SK-N-SH (cell line): ENCODE data around the gene HUNK. TPM values are rescaled to one million over a fixed set of nuclear protein-coding genes. Genes with fewer than 3 reads are reported as not detected.

ENCODE experiments used
- CTCF ChIA-PET: fragments of 300-600, 350-600 bp; formaldehyde crosslinking; extraction: SDS; loops from one replicate; lab custom pipeline; 2021; lab: Yijun Ruan, JAX
- POLR2A ChIA-PET: fragments of 350-600 bp; sonication (Branson Sonifier 250); formaldehyde crosslinking; extraction: SDS; loops from one replicate; lab custom pipeline; 2020; ENCODE audit warnings: antibody characterized with exemption, inconsistent platforms; lab: Yijun Ruan, JAX
- DNase-seq: peaks from one replicate; pipeline ENCODE4 v3.0.0; 2012
- H2AFZ ChIP-seq: fragments of 200-600 bp; sonication (generic); 2 replicates; pipeline ENCODE4 v1.8.1; 2016; ENCODE audit warnings: antibody characterized with exemption, mild to moderate bottlenecking, low read depth
- H3F3A ChIP-seq: fragments of 200-600 bp; sonication (generic); replicated peaks from 2 replicates; pipeline ENCODE3; 2016; ENCODE audit warnings: antibody characterized with exemption, mild to moderate bottlenecking; ENCODE audit not compliant: insufficient read depth
- H3K27ac ChIP-seq, 2 experiments: fragments of 200-500 bp in 1 of 2; fragments of 200-600 bp in 1 of 2; sonication (Bioruptor generic) in 1 of 2; sonication (generic), shearing (Covaris generic) in 1 of 2; 2 replicates each; pipeline versions ENCODE4 v1.5.1 to v1.6.1; 2014 to 2016; ENCODE audit warnings: low read depth in 2 of 2, inconsistent platforms in 1 of 2, low read length in 1 of 2, mild to moderate bottlenecking in 1 of 2, mixed read lengths in 1 of 2
- H3K27me3 ChIP-seq: fragments of 200-600 bp; sonication (generic), shearing (Covaris generic); 2 replicates; pipeline ENCODE4 v1.6.1; 2016; ENCODE audit warnings: mixed run types; ENCODE audit not compliant: insufficient read depth
- H3K36me3 ChIP-seq, 2 experiments: fragments of 200-500 bp in 1 of 2; fragments of 200-600 bp in 1 of 2; sonication (Bioruptor generic) in 1 of 2; sonication (generic) in 1 of 2; replicated peaks in 1 of 2; 2 replicates each; pipeline versions ENCODE3 to v1.5.1; 2014 to 2016; ENCODE audit warnings: low read length in 1 of 2, mild to moderate bottlenecking in 1 of 2; ENCODE audit not compliant: insufficient read depth in 2 of 2, control insufficient read depth in 1 of 2
- H3K4me1 ChIP-seq, 2 experiments: fragments of 200-500 bp in 1 of 2; fragments of 200-600 bp in 1 of 2; sonication (Bioruptor generic) in 1 of 2; sonication (generic), shearing (Covaris generic) in 1 of 2; 2 replicates each; pipeline versions ENCODE4 v1.5.1 to v1.6.1; 2014 to 2016; ENCODE audit warnings: low read depth in 1 of 2, low read length in 1 of 2, mixed run types in 1 of 2; ENCODE audit not compliant: insufficient read depth in 2 of 2, control insufficient read depth in 1 of 2
- H3K4me2 ChIP-seq: fragments of 200-600 bp; sonication (generic), shearing (Covaris generic); 2 replicates; pipeline ENCODE4 v1.6.1; 2017; ENCODE audit warnings: mixed run types
- H3K4me3 ChIP-seq, 2 experiments: fragments of 200-500 bp in 1 of 2; fragments of 200-600 bp in 1 of 2; sonication (Bioruptor generic) in 1 of 2; sonication (generic), shearing (Covaris generic) in 1 of 2; 2 replicates each; pipeline versions ENCODE4 v1.5.1 to v1.8.1; 2014 to 2016; ENCODE audit warnings: low read depth in 2 of 2, inconsistent platforms in 1 of 2, low read length in 1 of 2, mild to moderate bottlenecking in 1 of 2, mixed read lengths in 1 of 2, moderate library complexity in 1 of 2
- H3K79me2 ChIP-seq: fragments of 200-600 bp; sonication (generic); 2 replicates; pipeline ENCODE4 v1.8.1; 2017; ENCODE audit warnings: mild to moderate bottlenecking; ENCODE audit not compliant: insufficient read depth
- H3K9ac ChIP-seq: fragments of 200-600 bp; sonication (generic); 2 replicates; pipeline ENCODE4 v1.6.1; 2017; ENCODE audit warnings: mixed run types
- H3K9me2 ChIP-seq: fragments of 200-600 bp; sonication (generic); 2 replicates; pipeline ENCODE4 v1.6.1; 2017; ENCODE audit warnings: mixed run types
- H3K9me3 ChIP-seq: fragments of 200-600 bp; sonication (generic); 2 replicates; pipeline ENCODE4 v1.6.1; 2017; ENCODE audit warnings: mixed run types, mild to moderate bottlenecking, moderate library complexity
- H4K20me1 ChIP-seq: fragments of 200-600 bp; sonication (generic); 2 replicates; pipeline ENCODE4 v1.6.1; 2017; ENCODE audit warnings: mild to moderate bottlenecking, mixed run types; ENCODE audit not compliant: insufficient read depth
- CHD2 ChIP-seq: fragments of 150-350 bp; IDR thresholded peaks from 2 replicates; pipeline ENCODE4 v1.6.1; 2018; ENCODE audit warnings: low read length; ENCODE audit not compliant: partially characterized antibody
- ELF1 ChIP-seq: IDR thresholded peaks from 2 replicates; pipeline ENCODE4 v1.4.0; 2012
- EP300 ChIP-seq, 2 experiments: IDR thresholded peaks; 2 replicates each; pipeline versions ENCODE4 v1.4.0 to v1.6.1; 2012; ENCODE audit warnings: borderline replicate concordance in 1 of 2, low read depth in 1 of 2, low read length in 1 of 2
- FOSL2 ChIP-seq: IDR thresholded peaks from 2 replicates; pipeline ENCODE4 v1.4.0; 2012; ENCODE audit warnings: low read depth, mild to moderate bottlenecking, moderate library complexity, borderline replicate concordance
- FOXM1 ChIP-seq: IDR thresholded peaks from 2 replicates; pipeline ENCODE4 v1.4.0; 2012; ENCODE audit warnings: low read depth, mild to moderate bottlenecking
- GATA2 ChIP-seq: sonication (generic); formaldehyde crosslinking; IDR thresholded peaks from 2 replicates; pipeline ENCODE4 v1.5.0; 2020; ENCODE audit warnings: mild to moderate bottlenecking, missing genetic modification reagents
- JUND ChIP-seq: IDR thresholded peaks from 2 replicates; pipeline ENCODE4 v1.4.0; 2012
- MAX ChIP-seq: IDR thresholded peaks from 2 replicates; pipeline ENCODE4 v1.4.0; 2012; ENCODE audit warnings: low read depth
- MEF2A ChIP-seq: IDR thresholded peaks from 2 replicates; pipeline ENCODE4 v1.4.0; 2012; ENCODE audit warnings: low read depth, borderline replicate concordance
- MXI1 ChIP-seq: IDR thresholded peaks from 2 replicates; pipeline ENCODE4 v1.6.1; 2012; ENCODE audit warnings: mild to moderate bottlenecking, low read depth, low read length, improper control_type of control experiment
- NFIC ChIP-seq: IDR thresholded peaks from 2 replicates; pipeline ENCODE4 v1.4.0; 2012; ENCODE audit warnings: borderline replicate concordance
- NRF1 ChIP-seq: IDR thresholded peaks from 2 replicates; pipeline ENCODE4 v1.6.1; 2012; ENCODE audit warnings: low read depth, mild to moderate bottlenecking, low read length
- PBX3 ChIP-seq: IDR thresholded peaks from 2 replicates; pipeline ENCODE4; 2012
- POLR2AphosphoS5 ChIP-seq: IDR thresholded peaks from 2 replicates; pipeline ENCODE4 v1.6.1; 2012; ENCODE audit warnings: low read depth, low read length
- RAD21 ChIP-seq: IDR thresholded peaks from 2 replicates; pipeline ENCODE4 v1.6.1; 2012; ENCODE audit warnings: mild to moderate bottlenecking, low read length
- RCOR1 ChIP-seq: fragments of 150-350 bp; IDR thresholded peaks from 2 replicates; pipeline ENCODE4 v1.6.1; 2017; ENCODE audit warnings: antibody characterized with exemption, low read length
- REST ChIP-seq: IDR thresholded peaks from 2 replicates; pipeline ENCODE4 v1.6.1; 2012; ENCODE audit warnings: mild to moderate bottlenecking, low read depth, low read length, moderate library complexity
- RFX5 ChIP-seq: IDR thresholded peaks from 2 replicates; pipeline ENCODE4 v1.6.1; 2012; ENCODE audit warnings: mild to moderate bottlenecking, improper control_type of control experiment, low read length
- RXRA ChIP-seq: IDR thresholded peaks from 2 replicates; pipeline ENCODE4 v1.4.0; 2012; ENCODE audit warnings: low read depth, mild to moderate bottlenecking, borderline replicate concordance
- SMC3 ChIP-seq: IDR thresholded peaks from 2 replicates; pipeline ENCODE4 v1.6.1; 2012; ENCODE audit warnings: low read depth, low read length, improper control_type of control experiment
- TAF1 ChIP-seq: IDR thresholded peaks from 2 replicates; pipeline ENCODE4 v1.6.1; 2012; ENCODE audit warnings: low read depth, mild to moderate bottlenecking, low read length, moderate library complexity, borderline replicate concordance
- TEAD4 ChIP-seq: IDR thresholded peaks from 2 replicates; pipeline ENCODE4 v1.4.0; 2012; ENCODE audit warnings: mild to moderate bottlenecking, borderline replicate concordance; ENCODE audit not compliant: insufficient read depth
- USF2 ChIP-seq: fragments of 150-350 bp; IDR thresholded peaks from 2 replicates; pipeline ENCODE4 v1.6.1; 2017; ENCODE audit warnings: antibody characterized with exemption, low read length, low read depth, borderline replicate concordance
- WGBS: methylation state at CpG from one replicate; pipeline ENCODE4 v1.1.6; 2017; ENCODE audit warnings: low lambda C conversion rate; 5-methylcytosine and 5-hydroxymethylcytosine counted together
- polyA plus RNA-seq, 3 experiments: library from polyadenylated mRNA; depleted of rRNA; stranded (reverse); fragments of >200 nt; gene quantifications; 2 replicates each; pipeline ENCODE4 v1.2.3, GENCODE V29; 2012

The HUNK gene
- polyA plus RNA-seq, 1 of the 3 experiments (the other 2 are of a cell fraction), result 0.31 TPM

GRCh38 chr21:31902438-31902837 is 29.6 kb downstream of the HUNK start:
- no peak for DNase-seq
- H3K9me3 ChIP-seq, result no peaks in the 10 kb centered on the region
- no peak for TF ChIP-seq SMC3
- TF ChIP-seq TAF1, result no peak
- TF ChIP-seq PBX3, result no peak
- no peak for TF ChIP-seq POLR2AphosphoS5
- TF ChIP-seq FOSL2, result no peak
- TF ChIP-seq NFIC, result no peak
- no peak for TF ChIP-seq JUND
- no peak for TF ChIP-seq GATA2 (CRISPR knock-in tag)
- TF ChIP-seq RAD21, result no peak
- TF ChIP-seq NRF1, result no peak
- TF ChIP-seq USF2, result no peak
- TF ChIP-seq EP300 (IDR thresholded peaks at IDR 0.05; ENCODE audit: borderline replicate concordance in 1 of 2, low read depth in 1 of 2, low read length in 1 of 2), result no peak
- TF ChIP-seq RXRA, result no peak
- TF ChIP-seq, all 33 proteins: peak for 0
- H3K4me1 ChIP-seq, result peaks cover 0 to 13% of the 10 kb centered on the region in 2 experiments; a peak in 2 of 4 replicates
- POLR2A ChIA-PET, result no interaction called here
- H3K4me3 ChIP-seq, result no peak overlapping the region
- H3K4me2 ChIP-seq, result no peak overlapping the region
- no peak overlapping the region for H3K27ac ChIP-seq
- CTCF ChIA-PET, result interaction anchor here (0.6 to 2.8 kb wide), 3 partner anchors 16 to 36 kb away, joined by 3 to 10 read pairs (median 3); no protein-coding TSS in a partner anchor
- no peaks in the 10 kb centered on the region for H3K27me3 ChIP-seq
- no peaks in the 10 kb centered on the region for H3F3A ChIP-seq
- H4K20me1 ChIP-seq, result no peaks in the 10 kb centered on the region
- H3K9ac ChIP-seq, result no peak overlapping the region
- WGBS, result 75% methylated on average over 6 of the region's 6 CpGs
- no peaks in the 10 kb centered on the region for H3K36me3 ChIP-seq
- H2AFZ ChIP-seq, result no peak overlapping the region
- no peaks in the 10 kb centered on the region for H3K79me2 ChIP-seq
- no peaks in the 10 kb centered on the region for H3K9me2 ChIP-seq

- Histone ChIP-seq H3K27ac (no peak overlapping the region), H3K9ac (no peak overlapping the region), H3K4me2 (no peak overlapping the region), H3K9me2 (no peaks in the 10 kb centered on the region), H3K79me2 (no peaks in the 10 kb centered on the region), H3F3A (no peaks in the 10 kb centered on the region), H3K4me3 (no peak overlapping the region), H3K9me3 (no peaks in the 10 kb centered on the region), H3K27me3 (no peaks in the 10 kb centered on the region), H3K36me3 (no peaks in the 10 kb centered on the region), H2AFZ (no peak overlapping the region), H4K20me1 (no peaks in the 10 kb centered on the region), H3K4me1 (peaks cover 0 to 13% of the 10 kb centered on the region in 2 experiments; a peak in 2 of 4 replicates)
- ChIA-PET POLR2A (no interaction called here), CTCF (interaction anchor here (2.8 kb wide), 1 partner anchor 38 kb away, joined by 10 read pairs; no protein-coding TSS in a partner anchor)
- 74% methylated on average over 3 of the region's 3 CpGs for WGBS
- DNase-seq, result no peak
- no peak for TF ChIP-seq FOSL2
- TF ChIP-seq CHD2, result no peak
- no peak for TF ChIP-seq ELF1
- no peak for TF ChIP-seq REST
- TF ChIP-seq TEAD4, result no peak
- TF ChIP-seq JUND, result no peak
- TF ChIP-seq USF2, result no peak
- no peak for TF ChIP-seq RFX5
- no peak for TF ChIP-seq MAX
- no peak for TF ChIP-seq FOXM1
- no peak for TF ChIP-seq MXI1
- no peak for TF ChIP-seq MEF2A
- no peak for TF ChIP-seq RCOR1
Observed at GRCh38 chr21:31903896-31904295, 31.1 kb downstream of the HUNK start.
